ENCODE data around the gene CNTN2. TPM values are rescaled to one million over a fixed set of nuclear protein-coding genes. Genes with fewer than 3 reads are reported as not detected.

Gene CNTN2
- polyA plus RNA-seq, 1 donor from 2014 or later = 3.2 TPM

GRCh38 chr1:205065666-205066065, 22.7 kb downstream of the CNTN2 start:
- no peak overlapping the region for H3K9ac ChIP-seq (ENCODE audit: low read length)
- no peak overlapping the region for H2AFZ ChIP-seq (ENCODE audit: low read depth, low read length)
- H3F3A ChIP-seq (ENCODE audit: insufficient read depth, low read length, poor library complexity, severe bottlenecking) = no peaks in the 10 kb centered on the region
- H3K9me2 ChIP-seq (ENCODE audit: insufficient read depth, low read length) = no peaks in the 10 kb centered on the region
- TF ChIP-seq MXI1 (conservative IDR thresholded peaks at IDR 0.05; ENCODE audit: poor library complexity, severe bottlenecking) (no peak), EZH2 (IDR thresholded peaks at IDR 0.05; ENCODE audit: borderline replicate concordance, insufficient read depth, low read length, poor library complexity, severe bottlenecking) (no peak), RAD21 (conservative IDR thresholded peaks at IDR 0.05) (no peak), POLR2AphosphoS5 (IDR thresholded peaks at IDR 0.05) (no peak), EP300 (conservative IDR thresholded peaks at IDR 0.05; ENCODE audit: poor library complexity, severe bottlenecking) (no peak), SMC3 (conservative IDR thresholded peaks at IDR 0.05; ENCODE audit: poor library complexity) (no peak), TAF1 (IDR thresholded peaks at IDR 0.05; ENCODE audit: low read depth) (no peak)
- TF ChIP-seq, protein P1, sequence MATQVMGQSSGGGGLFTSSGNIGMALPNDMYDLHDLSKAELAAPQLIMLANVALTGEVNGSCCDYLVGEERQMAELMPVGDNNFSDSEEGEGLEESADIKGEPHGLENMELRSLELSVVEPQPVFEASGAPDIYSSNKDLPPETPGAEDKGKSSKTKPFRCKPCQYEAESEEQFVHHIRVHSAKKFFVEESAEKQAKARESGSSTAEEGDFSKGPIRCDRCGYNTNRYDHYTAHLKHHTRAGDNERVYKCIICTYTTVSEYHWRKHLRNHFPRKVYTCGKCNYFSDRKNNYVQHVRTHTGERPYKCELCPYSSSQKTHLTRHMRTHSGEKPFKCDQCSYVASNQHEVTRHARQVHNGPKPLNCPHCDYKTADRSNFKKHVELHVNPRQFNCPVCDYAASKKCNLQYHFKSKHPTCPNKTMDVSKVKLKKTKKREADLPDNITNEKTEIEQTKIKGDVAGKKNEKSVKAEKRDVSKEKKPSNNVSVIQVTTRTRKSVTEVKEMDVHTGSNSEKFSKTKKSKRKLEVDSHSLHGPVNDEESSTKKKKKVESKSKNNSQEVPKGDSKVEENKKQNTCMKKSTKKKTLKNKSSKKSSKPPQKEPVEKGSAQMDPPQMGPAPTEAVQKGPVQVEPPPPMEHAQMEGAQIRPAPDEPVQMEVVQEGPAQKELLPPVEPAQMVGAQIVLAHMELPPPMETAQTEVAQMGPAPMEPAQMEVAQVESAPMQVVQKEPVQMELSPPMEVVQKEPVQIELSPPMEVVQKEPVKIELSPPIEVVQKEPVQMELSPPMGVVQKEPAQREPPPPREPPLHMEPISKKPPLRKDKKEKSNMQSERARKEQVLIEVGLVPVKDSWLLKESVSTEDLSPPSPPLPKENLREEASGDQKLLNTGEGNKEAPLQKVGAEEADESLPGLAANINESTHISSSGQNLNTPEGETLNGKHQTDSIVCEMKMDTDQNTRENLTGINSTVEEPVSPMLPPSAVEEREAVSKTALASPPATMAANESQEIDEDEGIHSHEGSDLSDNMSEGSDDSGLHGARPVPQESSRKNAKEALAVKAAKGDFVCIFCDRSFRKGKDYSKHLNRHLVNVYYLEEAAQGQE (IDR thresholded peaks at IDR 0.05; ENCODE audit: borderline replicate concordance) = no peak
- TF ChIP-seq, protein P2, sequence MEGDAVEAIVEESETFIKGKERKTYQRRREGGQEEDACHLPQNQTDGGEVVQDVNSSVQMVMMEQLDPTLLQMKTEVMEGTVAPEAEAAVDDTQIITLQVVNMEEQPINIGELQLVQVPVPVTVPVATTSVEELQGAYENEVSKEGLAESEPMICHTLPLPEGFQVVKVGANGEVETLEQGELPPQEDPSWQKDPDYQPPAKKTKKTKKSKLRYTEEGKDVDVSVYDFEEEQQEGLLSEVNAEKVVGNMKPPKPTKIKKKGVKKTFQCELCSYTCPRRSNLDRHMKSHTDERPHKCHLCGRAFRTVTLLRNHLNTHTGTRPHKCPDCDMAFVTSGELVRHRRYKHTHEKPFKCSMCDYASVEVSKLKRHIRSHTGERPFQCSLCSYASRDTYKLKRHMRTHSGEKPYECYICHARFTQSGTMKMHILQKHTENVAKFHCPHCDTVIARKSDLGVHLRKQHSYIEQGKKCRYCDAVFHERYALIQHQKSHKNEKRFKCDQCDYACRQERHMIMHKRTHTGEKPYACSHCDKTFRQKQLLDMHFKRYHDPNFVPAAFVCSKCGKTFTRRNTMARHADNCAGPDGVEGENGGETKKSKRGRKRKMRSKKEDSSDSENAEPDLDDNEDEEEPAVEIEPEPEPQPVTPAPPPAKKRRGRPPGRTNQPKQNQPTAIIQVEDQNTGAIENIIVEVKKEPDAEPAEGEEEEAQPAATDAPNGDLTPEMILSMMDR (IDR thresholded peaks at IDR 0.05; ENCODE audit: poor library complexity, severe bottlenecking) = no peak
- H3K27ac ChIP-seq (ENCODE audit: low read length) = no peak overlapping the region
- no peak overlapping the region for H3K4me2 ChIP-seq (ENCODE audit: low read length)
- no peaks in the 10 kb centered on the region for H3K36me3 ChIP-seq (ENCODE audit: insufficient read depth, low read length)
- H3K9me3 ChIP-seq (ENCODE audit: low read length) = no peaks in the 10 kb centered on the region
- no peaks in the 10 kb centered on the region for H4K20me1 ChIP-seq (ENCODE audit: insufficient read depth)
- H3K79me2 ChIP-seq (replicated peaks; ENCODE audit: insufficient read depth, low read length) = no peaks in the 10 kb centered on the region
- H3K4me3 ChIP-seq (ENCODE audit: low read length) = no peak overlapping the region
- no peaks in the 10 kb centered on the region for H3K27me3 ChIP-seq (ENCODE audit: insufficient read depth, low read depth, low read length)

DNA sequence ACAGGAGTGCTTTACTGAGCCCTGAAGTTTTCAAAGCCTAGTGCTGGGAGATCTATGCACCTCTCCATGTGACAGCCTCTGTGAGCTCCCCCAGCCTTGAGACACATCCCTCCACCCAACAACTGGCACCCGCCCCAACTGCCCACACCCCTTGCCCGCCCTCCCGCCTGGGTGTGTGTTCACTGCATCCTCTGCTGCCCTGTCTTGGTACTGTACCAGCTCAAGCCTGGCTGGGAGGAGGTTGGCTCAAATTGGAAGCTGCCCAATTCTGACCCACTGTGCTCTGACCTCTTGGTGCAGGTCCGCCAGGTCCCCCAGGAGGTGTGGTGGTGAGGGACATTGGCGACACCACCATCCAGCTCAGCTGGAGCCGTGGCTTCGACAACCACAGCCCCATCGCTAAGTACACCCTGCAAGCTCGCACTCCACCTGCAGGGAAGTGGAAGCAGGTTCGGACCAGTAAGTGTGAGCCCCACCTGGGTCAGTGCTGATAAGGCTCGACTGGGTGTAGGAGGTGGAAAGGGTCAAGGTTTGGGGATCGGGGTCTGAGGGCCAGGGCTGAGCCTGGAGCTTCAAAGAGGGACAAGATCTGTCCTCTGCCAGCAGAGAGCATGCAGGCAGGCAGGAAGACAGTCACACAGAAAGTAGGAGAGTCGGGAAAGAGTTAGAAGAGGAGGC, 23.3 kb downstream of the CNTN2 start:
- Histone ChIP-seq H3K4me2 (ENCODE audit: low read length) (no peak overlapping the region), H2AFZ (ENCODE audit: low read depth, low read length) (no peak overlapping the region), H3K9ac (ENCODE audit: low read length) (no peak overlapping the region), H3K36me3 (ENCODE audit: insufficient read depth, low read length) (no peaks in the 10 kb centered on the region), H3K79me2 (replicated peaks; ENCODE audit: insufficient read depth, low read length) (no peaks in the 10 kb centered on the region), H3F3A (ENCODE audit: insufficient read depth, low read length, poor library complexity, severe bottlenecking) (no peaks in the 10 kb centered on the region), H3K27ac (ENCODE audit: low read length) (no peak overlapping the region), H4K20me1 (ENCODE audit: insufficient read depth) (no peaks in the 10 kb centered on the region), H3K9me2 (ENCODE audit: insufficient read depth, low read length) (no peaks in the 10 kb centered on the region), H3K27me3 (ENCODE audit: insufficient read depth, low read depth, low read length) (no peaks in the 10 kb centered on the region), H3K9me3 (ENCODE audit: low read length) (no peaks in the 10 kb centered on the region), H3K4me3 (ENCODE audit: low read length) (no peak overlapping the region)
- TF ChIP-seq MXI1 (conservative IDR thresholded peaks at IDR 0.05; ENCODE audit: poor library complexity, severe bottlenecking) = no peak
- TF ChIP-seq, protein P1 (IDR thresholded peaks at IDR 0.05; ENCODE audit: borderline replicate concordance) = no peak
- TF ChIP-seq POLR2AphosphoS5 (IDR thresholded peaks at IDR 0.05) = no peak
- TF ChIP-seq, protein P2 (IDR thresholded peaks at IDR 0.05; ENCODE audit: poor library complexity, severe bottlenecking) = no peak
- no peak for TF ChIP-seq EZH2 (IDR thresholded peaks at IDR 0.05; ENCODE audit: borderline replicate concordance, insufficient read depth, low read length, poor library complexity, severe bottlenecking)
- TF ChIP-seq EP300 (conservative IDR thresholded peaks at IDR 0.05; ENCODE audit: poor library complexity, severe bottlenecking) = no peak
- TF ChIP-seq SMC3 (conservative IDR thresholded peaks at IDR 0.05; ENCODE audit: poor library complexity) = no peak
- no peak for TF ChIP-seq TAF1 (IDR thresholded peaks at IDR 0.05; ENCODE audit: low read depth)
- no peak for TF ChIP-seq RAD21 (conservative IDR thresholded peaks at IDR 0.05)

Data from neural cell (in vitro differentiated cells).